Measurements from ENCODE around the gene DENND2D. TPM values are rescaled to one million over a fixed set of nuclear protein-coding genes. Genes with fewer than 3 reads are reported as not detected.

Gene DENND2D
- total RNA-seq, 1 experiment from 2014 or later = 0.11 TPM

- Mint-ChIP-seq H3K36me3 (ENCODE audit: insufficient read depth in 1 of 3, low read depth in 3 of 3) (0 out of 7 replicates have a peak, but pooled peaks cover 0 to 5% (median 0%) of the 10 kb centered on the region in 3 experiments), H3K4me3 (no peak overlapping the region), H3K27ac (no peak overlapping the region), H3K27me3 (ENCODE audit: low read depth) (no peaks in the 10 kb centered on the region; the same call in 1 of the 2 replicates), H3K4me1 (peaks cover 25 to 27% of the 10 kb centered on the region in 2 experiments), H3K9me3 (peaks cover 0 to 5% of the 10 kb centered on the region in 2 experiments; a peak in 2 of 5 replicates)
- H3K9ac ChIP-seq (ENCODE audit: extremely low read depth, insufficient read length, low read length) = no peak overlapping the region
- H3K27me3 ChIP-seq (ENCODE audit: insufficient read depth, low read length) = no peaks in the 10 kb centered on the region
- no peak overlapping the region for H4K91ac ChIP-seq (ENCODE audit: insufficient read length, low read depth, low read length)
- H3K56ac ChIP-seq (ENCODE audit: insufficient read length, low read depth, low read length) = no peak overlapping the region
- H3K23ac ChIP-seq (ENCODE audit: insufficient read length, low read depth, low read length) = no peak overlapping the region
- H3K9me3 ChIP-seq (ENCODE audit: control insufficient read depth, low read depth, low read length) = no peaks in the 10 kb centered on the region
- H3K4me2 ChIP-seq (ENCODE audit: insufficient read depth, insufficient read length, low read length) = no peak overlapping the region
- no peak overlapping the region for H2BK120ac ChIP-seq (ENCODE audit: low read depth, low read length, poor library complexity, severe bottlenecking)
- no peaks in the 10 kb centered on the region for H3K23me2 ChIP-seq (ENCODE audit: insufficient read length, low read depth, low read length, poor library complexity, severe bottlenecking)
- H2BK12ac ChIP-seq (ENCODE audit: insufficient read length, low read depth, low read length) = no peak overlapping the region
- H2AK5ac ChIP-seq (ENCODE audit: insufficient read length, low read length) = no peak overlapping the region
- no peak overlapping the region for H3K14ac ChIP-seq (ENCODE audit: insufficient read depth, low read length)
- no peak overlapping the region for H2BK5ac ChIP-seq (ENCODE audit: insufficient read length, low read length)
- H3K4me1 ChIP-seq (ENCODE audit: insufficient read depth, low read length) = no peaks in the 10 kb centered on the region
- no CpG with 5 or more reads among the region's 3 CpGs for WGBS (ENCODE audit: extremely low coverage, insufficient read length, low lambda C conversion rate)
- no peak overlapping the region for H3K18ac ChIP-seq (ENCODE audit: insufficient read length, low read depth, low read length)
- H4K20me1 ChIP-seq (ENCODE audit: control insufficient read depth, insufficient read depth, insufficient read length) = no peaks in the 10 kb centered on the region
- no peaks in the 10 kb centered on the region for H3K79me1 ChIP-seq (ENCODE audit: insufficient read depth, low read depth, low read length, poor library complexity, severe bottlenecking)
- no peak for DNase-seq
- TF ChIP-seq, protein P1, sequence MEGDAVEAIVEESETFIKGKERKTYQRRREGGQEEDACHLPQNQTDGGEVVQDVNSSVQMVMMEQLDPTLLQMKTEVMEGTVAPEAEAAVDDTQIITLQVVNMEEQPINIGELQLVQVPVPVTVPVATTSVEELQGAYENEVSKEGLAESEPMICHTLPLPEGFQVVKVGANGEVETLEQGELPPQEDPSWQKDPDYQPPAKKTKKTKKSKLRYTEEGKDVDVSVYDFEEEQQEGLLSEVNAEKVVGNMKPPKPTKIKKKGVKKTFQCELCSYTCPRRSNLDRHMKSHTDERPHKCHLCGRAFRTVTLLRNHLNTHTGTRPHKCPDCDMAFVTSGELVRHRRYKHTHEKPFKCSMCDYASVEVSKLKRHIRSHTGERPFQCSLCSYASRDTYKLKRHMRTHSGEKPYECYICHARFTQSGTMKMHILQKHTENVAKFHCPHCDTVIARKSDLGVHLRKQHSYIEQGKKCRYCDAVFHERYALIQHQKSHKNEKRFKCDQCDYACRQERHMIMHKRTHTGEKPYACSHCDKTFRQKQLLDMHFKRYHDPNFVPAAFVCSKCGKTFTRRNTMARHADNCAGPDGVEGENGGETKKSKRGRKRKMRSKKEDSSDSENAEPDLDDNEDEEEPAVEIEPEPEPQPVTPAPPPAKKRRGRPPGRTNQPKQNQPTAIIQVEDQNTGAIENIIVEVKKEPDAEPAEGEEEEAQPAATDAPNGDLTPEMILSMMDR (conservative IDR thresholded peaks at IDR 0.05) = no peak
- H4K5ac ChIP-seq (ENCODE audit: insufficient read length, low read depth, low read length) = no peak overlapping the region
- H3K27ac ChIP-seq (ENCODE audit: insufficient read length, low read depth, low read length) = no peak overlapping the region
- H3K79me2 ChIP-seq (ENCODE audit: insufficient read depth, low read length) = no peaks in the 10 kb centered on the region
- no peak overlapping the region for H2BK15ac ChIP-seq (ENCODE audit: low read depth, low read length)
- no peak overlapping the region for H3T11ph ChIP-seq (ENCODE audit: low read length)
- no peak overlapping the region for H4K8ac ChIP-seq (replicated peaks; ENCODE audit: insufficient read length, low read depth, low read length)
- no peak overlapping the region for H3K4ac ChIP-seq (ENCODE audit: low read depth, low read length)
- no peak overlapping the region for H2AFZ ChIP-seq (ENCODE audit: low read length)
- H2BK20ac ChIP-seq (ENCODE audit: low read depth, low read length, poor library complexity, severe bottlenecking) = no peak overlapping the region
Observed at GRCh38 chr1:111236806-111237205, 36.4 kb upstream of the DENND2D start.

Data from H9 (cell line).